Cardiac muscle cell (in vitro differentiated cells and primary cell): Measurements from ENCODE around the gene KMT2D. TPM values are rescaled to one million over a fixed set of nuclear protein-coding genes. Genes with fewer than 3 reads are reported as not detected.

ENCODE experiments used
- DNase-seq, 2 donors: peaks; one replicate each; pipeline versions ENCODE4 v3.0.0 to v3.0.0-alpha.2; 2010 to 2017; ENCODE audit warnings: low read depth in 1 of 2, low spot score in 1 of 2
- H3K27ac ChIP-seq: fragments of 200-600 bp; sonication (generic); 2 replicates; pipeline ENCODE4 v1.5.1; 2016
- H3K27me3 ChIP-seq: fragments of 200-600 bp; sonication (generic); 2 replicates; pipeline ENCODE4 v1.6.0; 2016; ENCODE audit warnings: control low read depth
- H3K36me3 ChIP-seq: fragments of 200-600 bp; sonication (generic); 2 replicates; pipeline ENCODE4 v1.5.1; 2016; ENCODE audit warnings: control low read depth
- H3K4me1 ChIP-seq: fragments of 200-600 bp; sonication (generic); 2 replicates; pipeline ENCODE4 v1.8.1; 2017; ENCODE audit warnings: low read depth, mild to moderate bottlenecking, mixed run types
- H3K4me3 ChIP-seq: fragments of 200-600 bp; sonication (generic); 2 replicates; pipeline ENCODE4 v1.5.1; 2016; ENCODE audit warnings: mild to moderate bottlenecking
- H3K9me3 ChIP-seq: fragments of 200-600 bp; sonication (generic); 2 replicates; pipeline ENCODE4 v1.5.1; 2017; ENCODE audit warnings: low read depth, mild to moderate bottlenecking, control low read depth
- CTCF ChIP-seq: IDR thresholded peaks from 2 replicates; pipeline ENCODE4 v1.5.1; 2012; ENCODE audit warnings: low read depth, mild to moderate bottlenecking, low read length
- polyA plus RNA-seq: library from polyadenylated mRNA; unstranded; fragments of >200 nt; fragmentation: Nextera tagmentation; extraction: Ambion mirVana; gene quantifications from 2 replicates; pipeline ENCODE4 v1.2.1, GENCODE V29; 2016
- total RNA-seq: library from RNA; depleted of rRNA; stranded (reverse); fragments of >200 nt; gene quantifications from 2 replicates; pipeline ENCODE4 v1.2.3, GENCODE V29; 2016

Gene KMT2D
- total and polyA plus RNA-seq, 2 experiments from 2014 or later: 31.0 to 41.3 TPM

GRCh38 chr12:49058366-49059044 is 2.1 kb downstream of the KMT2D start:
- Histone ChIP-seq H3K27me3 (no peaks in the 10 kb centered on the region), H3K36me3 (peaks cover 18% of the 10 kb centered on the region), H3K27ac (no peak overlapping the region), H3K4me1 (peaks cover 26% of the 10 kb centered on the region), H3K9me3 (no peaks in the 10 kb centered on the region), H3K4me3 (peak overlapping the region; percentile 77)
- no peak for DNase-seq
- TF ChIP-seq CTCF: no peak

DNA sequence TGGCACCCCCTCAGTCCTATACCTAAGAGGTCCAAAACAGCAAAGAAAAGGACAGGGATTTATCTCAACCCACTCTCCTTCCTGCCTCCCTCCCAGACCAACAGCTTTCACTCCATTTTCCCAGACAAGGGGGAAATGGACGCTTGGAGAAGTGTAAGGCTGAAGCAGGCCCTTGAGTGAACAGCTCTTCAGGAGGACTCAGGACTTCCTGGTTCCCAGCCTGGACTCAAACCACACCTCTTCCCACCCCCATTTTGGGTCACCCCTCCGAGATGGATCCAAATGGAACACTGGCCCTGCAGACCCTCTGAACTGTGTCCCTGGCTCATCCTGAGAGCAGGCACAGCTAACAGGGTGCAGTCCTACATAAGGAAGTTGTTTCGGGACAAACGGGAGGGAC is 2.7 kb downstream of the KMT2D start:
- H3K9me3 ChIP-seq: no peaks in the 10 kb centered on the region
- H3K27ac ChIP-seq: no peak overlapping the region
- H3K27me3 ChIP-seq: no peaks in the 10 kb centered on the region
- no peak for DNase-seq
- H3K36me3 ChIP-seq: peaks cover 24% of the 10 kb centered on the region
- peaks cover 26% of the 10 kb centered on the region for H3K4me1 ChIP-seq
- peak overlapping the region; percentile 77 for H3K4me3 ChIP-seq
- no peak for TF ChIP-seq CTCF

- Histone ChIP-seq H3K4me3 (no peak overlapping the region), H3K27me3 (no peaks in the 10 kb centered on the region), H3K36me3 (peaks cover 28% of the 10 kb centered on the region), H3K9me3 (no peaks in the 10 kb centered on the region), H3K4me1 (peaks cover 26% of the 10 kb centered on the region), H3K27ac (no peak overlapping the region)
- TF ChIP-seq CTCF: no peak
- DNase-seq: peak; percentile 56 to 87
Observed at GRCh38 chr12:49055978-49056754, 4.4 kb downstream of the KMT2D start.

DNA sequence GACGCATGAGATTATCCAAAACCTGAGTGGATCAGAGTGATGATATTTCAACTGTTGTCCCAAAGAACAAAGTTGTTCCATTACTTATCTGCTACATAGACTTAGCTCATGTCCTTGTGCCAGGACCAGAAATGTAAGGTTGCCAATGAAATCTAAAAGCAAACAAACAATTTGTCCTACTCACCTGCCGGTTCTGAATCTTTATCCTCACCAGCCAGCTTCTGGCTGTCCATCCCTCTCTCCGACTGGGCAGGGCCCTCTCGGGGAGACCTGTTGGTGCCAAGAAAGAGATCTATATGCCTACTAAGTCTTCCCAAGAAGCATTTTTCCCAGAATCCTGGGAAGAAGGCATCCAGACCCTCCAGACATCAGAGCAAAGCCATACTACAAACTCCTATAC is 5.5 kb downstream of the KMT2D start:
- Histone ChIP-seq H3K36me3 (peaks cover 37% of the 10 kb centered on the region), H3K4me1 (peaks cover 26% of the 10 kb centered on the region), H3K27ac (no peak overlapping the region), H3K27me3 (no peaks in the 10 kb centered on the region), H3K9me3 (no peaks in the 10 kb centered on the region), H3K4me3 (no peak overlapping the region)
- no peak for TF ChIP-seq CTCF
- DNase-seq: no peak

- no peak for TF ChIP-seq CTCF
- Histone ChIP-seq H3K36me3 (peaks cover 42% of the 10 kb centered on the region), H3K4me1 (peaks cover 26% of the 10 kb centered on the region), H3K4me3 (no peak overlapping the region), H3K27ac (no peak overlapping the region), H3K27me3 (no peaks in the 10 kb centered on the region), H3K9me3 (no peaks in the 10 kb centered on the region)
- DNase-seq: no peak
Observed at GRCh38 chr12:49054524-49054923, 6.1 kb downstream of the KMT2D start.
